IMR-90 (cell line): ENCODE data around the gene SYNE2. TPM values are rescaled to one million over a fixed set of nuclear protein-coding genes. Genes with fewer than 3 reads are reported as not detected.

Experiments used
- ATAC-seq: fragments of 200-7000 bp; cut with Tn5 transposase; 2 replicates; pipeline ENCODE4 v1.9.1; 2020; ENCODE audit warnings: low read depth, mild to moderate bottlenecking, moderate library complexity
- BruUV-seq: library from RNA; stranded (reverse); fragments of 400-500 nt; replicated peaks from 2 replicates; lab custom pipeline; 2021; lab: Mats Ljungman, UMichigan
- CTCF ChIA-PET: fragments of 300-600 bp; formaldehyde crosslinking; extraction: SDS; loops from one replicate; lab custom pipeline; 2021; ENCODE audit warnings: antibody characterized with exemption; lab: Yijun Ruan, JAX
- POLR2A ChIA-PET: fragments of 300-600 bp; sonication (Branson Sonifier 250); formaldehyde crosslinking; loops from one replicate; lab custom pipeline; 2022; ENCODE audit warnings: antibody characterized with exemption; ENCODE audit not compliant: unreplicated experiment; lab: Charles Lee
- DNase-seq: peaks from one replicate; pipeline ENCODE4 v3.0.0; 2013
- H2AFZ ChIP-seq: replicated peaks from 2 replicates; pipeline ENCODE3; 2013; ENCODE audit warnings: low read length, mild to moderate bottlenecking; ENCODE audit not compliant: poor library complexity
- H2AK5ac ChIP-seq: 2 replicates; pipeline ENCODE4 v1.6.1; 2013; ENCODE audit warnings: low read depth, low read length, inconsistent platforms
- H2AK9ac ChIP-seq: replicated peaks from 2 replicates; pipeline ENCODE3; 2013; ENCODE audit warnings: mild to moderate bottlenecking, low read depth, low read length, moderate library complexity; ENCODE audit not compliant: poor library complexity
- H2BK120ac ChIP-seq: 2 replicates; pipeline ENCODE4 v1.6.1; 2013; ENCODE audit warnings: low read depth, low read length, inconsistent platforms
- H2BK15ac ChIP-seq: 3 replicates; pipeline ENCODE4 v1.6.1; 2013; ENCODE audit warnings: low read depth, low read length, inconsistent platforms
- H2BK20ac ChIP-seq: 2 replicates; pipeline ENCODE4 v1.6.1; 2013; ENCODE audit warnings: low read depth, mild to moderate bottlenecking, inconsistent platforms, low read length, moderate library complexity
- H2BK5ac ChIP-seq: 2 replicates; pipeline ENCODE4 v1.6.1; 2013; ENCODE audit warnings: mild to moderate bottlenecking, low read depth, low read length, inconsistent platforms; ENCODE audit not compliant: poor library complexity, severe bottlenecking
- H3K14ac ChIP-seq: replicated peaks from 2 replicates; pipeline ENCODE4 v1.6.1; 2013; ENCODE audit warnings: low read depth, low read length, inconsistent platforms
- H3K18ac ChIP-seq: 2 replicates; pipeline ENCODE4 v1.6.1; 2013; ENCODE audit warnings: low read depth, low read length, control low read depth
- H3K23ac ChIP-seq: 2 replicates; pipeline ENCODE4 v1.6.1; 2013; ENCODE audit warnings: low read depth, low read length, inconsistent platforms
- H3K27ac ChIP-seq: 2 replicates; pipeline ENCODE4 v1.5.1; 2013; ENCODE audit warnings: mild to moderate bottlenecking, control low read depth, low read length; ENCODE audit not compliant: insufficient read depth
- H3K27me3 ChIP-seq: 2 replicates; pipeline ENCODE4 v1.6.1; 2013; ENCODE audit warnings: low read length; ENCODE audit not compliant: control insufficient read depth, insufficient read depth
- H3K36me3 ChIP-seq: 2 replicates; pipeline ENCODE4 v1.6.1; 2013; ENCODE audit warnings: low read length, mixed read lengths; ENCODE audit not compliant: control insufficient read depth, insufficient read depth
- H3K4ac ChIP-seq: 2 replicates; pipeline ENCODE4 v1.6.1; 2013; ENCODE audit warnings: low read depth, low read length, inconsistent platforms
- H3K4me1 ChIP-seq: 2 replicates; pipeline ENCODE4 v1.6.1; 2013; ENCODE audit warnings: low read length, mixed read lengths; ENCODE audit not compliant: control insufficient read depth, insufficient read depth
- H3K4me2 ChIP-seq: 2 replicates; pipeline ENCODE4 v1.6.1; 2013; ENCODE audit warnings: low read depth, mild to moderate bottlenecking, control low read depth, low read length, moderate library complexity
- H3K4me3 ChIP-seq: 2 replicates; pipeline ENCODE4 v1.5.1; 2013; ENCODE audit warnings: low read depth, mild to moderate bottlenecking, control low read depth, low read length, moderate library complexity; ENCODE audit not compliant: insufficient read depth
- H3K56ac ChIP-seq: 2 replicates; pipeline ENCODE4 v1.6.1; 2013; ENCODE audit warnings: low read length, inconsistent platforms; ENCODE audit not compliant: insufficient read depth; ENCODE audit errors: extremely low read depth
- H3K79me1 ChIP-seq, 2 experiments: 2 replicates each; pipeline ENCODE4 v1.6.1; 2013; ENCODE audit warnings: low read length in 2 of 2, inconsistent platforms in 1 of 2, low read depth in 1 of 2
- H3K9ac ChIP-seq: 2 replicates; pipeline ENCODE4 v1.6.1; 2013; ENCODE audit warnings: low read depth, low read length, control low read depth
- H3K9me1 ChIP-seq: 2 replicates; pipeline ENCODE4 v1.6.1; 2013; ENCODE audit warnings: low read length, inconsistent platforms; ENCODE audit not compliant: insufficient read depth
- H3K9me3 ChIP-seq: 2 replicates; pipeline ENCODE4 v1.6.1; 2013; ENCODE audit warnings: low read length; ENCODE audit not compliant: control insufficient read depth, insufficient read depth
- H4K20me1 ChIP-seq: 2 replicates; pipeline ENCODE4 v1.6.1; 2013; ENCODE audit warnings: low read length, inconsistent platforms; ENCODE audit not compliant: insufficient read depth
- H4K5ac ChIP-seq: 2 replicates; pipeline ENCODE4 v1.6.1; 2013; ENCODE audit warnings: mild to moderate bottlenecking, low read depth, low read length, control low read depth
- H4K8ac ChIP-seq, 2 experiments: 2 replicates each; pipeline ENCODE4 v1.6.1; 2013; ENCODE audit warnings: low read depth in 2 of 2, low read length in 2 of 2, control low read depth in 1 of 2, inconsistent platforms in 1 of 2
- H4K91ac ChIP-seq: 2 replicates; pipeline ENCODE4 v1.6.1; 2013; ENCODE audit warnings: low read depth, low read length, inconsistent platforms; ENCODE audit not compliant: insufficient read depth
- BHLHE40 ChIP-seq: fragments of 150-350 bp; IDR thresholded peaks from 2 replicates; pipeline ENCODE4 v1.6.1; 2016; ENCODE audit warnings: mild to moderate bottlenecking, low read depth, low read length
- CHD1 ChIP-seq: IDR thresholded peaks from 2 replicates; pipeline ENCODE4 v1.6.1; 2012; ENCODE audit warnings: low read depth, low read length, improper control_type of control experiment
- MAZ ChIP-seq: IDR thresholded peaks from 2 replicates; pipeline ENCODE4 v1.6.1; 2012; ENCODE audit warnings: low read depth, mild to moderate bottlenecking, low read length, improper control_type of control experiment, moderate library complexity, borderline replicate concordance
- MXI1 ChIP-seq: IDR thresholded peaks from 2 replicates; pipeline ENCODE4 v1.6.1; 2012; ENCODE audit warnings: low read depth, mild to moderate bottlenecking, low read length, moderate library complexity, borderline replicate concordance
- NFE2L2 ChIP-seq: fragments of 150-350 bp; IDR thresholded peaks from 2 replicates; pipeline ENCODE4 v1.6.1; 2016; ENCODE audit warnings: low read depth, mild to moderate bottlenecking, low read length
- RCOR1 ChIP-seq: IDR thresholded peaks from 2 replicates; pipeline ENCODE4 v1.6.1; 2012; ENCODE audit warnings: mild to moderate bottlenecking, low read length, improper control_type of control experiment; ENCODE audit not compliant: insufficient replicate concordance
- RFX5 ChIP-seq: IDR thresholded peaks from 2 replicates; pipeline ENCODE4 v1.8.0; 2012; ENCODE audit warnings: low read depth, mild to moderate bottlenecking, low read length, moderate library complexity
- SMC3 ChIP-seq: fragments of 150-350 bp; IDR thresholded peaks from 2 replicates; pipeline ENCODE4 v1.6.1; 2016; ENCODE audit warnings: low read depth, mild to moderate bottlenecking, antibody characterized with exemption, low read length, moderate library complexity
- USF2 ChIP-seq: fragments of 150-350 bp; IDR thresholded peaks from 2 replicates; pipeline ENCODE4 v1.6.1; 2017; ENCODE audit warnings: mild to moderate bottlenecking, antibody characterized with exemption, low read length, low read depth
- WGBS, 2 experiments: methylation state at CpG; one replicate each; pipeline versions ENCODE4 v1.1.5 to v1.1.7; 2013; ENCODE audit warnings: missing lambda C conversion rate in 2 of 2; ENCODE audit not compliant: insufficient read length in 1 of 2; ENCODE audit errors: extremely low coverage in 2 of 2; 5-methylcytosine and 5-hydroxymethylcytosine counted together
- dilution Hi-C: fragments of 300-500 bp; cut with HindIII; formaldehyde crosslinking; loops from one replicate; pipeline ENCODE4 v1.14.3; 2018; ENCODE audit warnings: low sequenced_read_pairs; ENCODE audit not compliant: unreplicated experiment
- in situ Hi-C: fragments of 300-500 bp; cut with MboI; formaldehyde crosslinking; loops from 3 replicates; pipeline ENCODE4 v1.14.3; 2019; ENCODE audit warnings: low sequenced_read_pairs, inconsistent platforms, mixed read lengths
- intact Hi-C: fragments of 100-400 bp; cut with micrococcal nuclease; formaldehyde crosslinking; loops from 2 replicates; pipeline ENCODE4 v1.10.0; 2022
- polyA plus RNA-seq, 3 experiments: library from polyadenylated mRNA; depleted of rRNA; stranded (reverse); fragments of >200 nt; gene quantifications; 2 replicates each; pipeline ENCODE4 v1.2.3, GENCODE V29; 2012; ENCODE audit warnings: low replicate concordance in 1 of 3
- total RNA-seq: library from RNA; depleted of rRNA; stranded (reverse); fragments of >200 nt; gene quantifications from 2 replicates; pipeline ENCODE4 v1.2.3, GENCODE V29; 2012

Gene SYNE2
- total and polyA plus RNA-seq, 2 of the 4 experiments (the other 2 are of a cell fraction): 5.2 to 28.9 TPM

- H2BK120ac ChIP-seq: no peak overlapping the region
- no peak overlapping the region for H3K56ac ChIP-seq
- POLR2A ChIA-PET: no interaction called here
- H3K9me3 ChIP-seq: no peaks in the 10 kb centered on the region
- H2AFZ ChIP-seq: no peak overlapping the region
- H3K27me3 ChIP-seq: no peaks in the 10 kb centered on the region
- H3K4me1 ChIP-seq: peaks cover 5% of the 10 kb centered on the region; the same call in 1 of the 2 replicates
- ATAC-seq: no peak
- H3K4me3 ChIP-seq: no peak overlapping the region
- H3K36me3 ChIP-seq: no peaks in the 10 kb centered on the region; the same call in 1 of the 2 replicates
- H4K8ac ChIP-seq: no peak overlapping the region
- H3K4ac ChIP-seq: no peak overlapping the region
- H2AK9ac ChIP-seq: no peak overlapping the region
- H3K18ac ChIP-seq: no peak overlapping the region
- in situ Hi-C loops: no loop called here
- H3K9ac ChIP-seq: no peak overlapping the region
- no peak overlapping the region for H2AK5ac ChIP-seq
- H4K91ac ChIP-seq: no peak overlapping the region
- H3K23ac ChIP-seq: no peak overlapping the region
- TF ChIP-seq BHLHE40 (no peak), RCOR1 (no peak), USF2 (no peak), RFX5 (no peak), NFE2L2 (no peak), MAZ (no peak), MXI1 (no peak), CHD1 (no peak), SMC3 (no peak)
- H4K5ac ChIP-seq: no peak overlapping the region
- H4K20me1 ChIP-seq: no peaks in the 10 kb centered on the region
- H2BK5ac ChIP-seq: no peak overlapping the region
- H2BK20ac ChIP-seq: no peak overlapping the region
- dilution Hi-C loops: no loop called here
- H3K4me2 ChIP-seq: no peak overlapping the region
- H3K79me1 ChIP-seq: no peaks in the 10 kb centered on the region
- WGBS, 2 experiments: 100% methylated on average over 1 of the region's 7 CpGs; no CpG with 5 or more reads in 1 of the 2 experiments
- BruUV-seq: no TSS peak
- intact Hi-C loops: no loop called here
- CTCF ChIA-PET: no interaction called here
- no peaks in the 10 kb centered on the region; the same call in 1 of the 2 replicates for H3K9me1 ChIP-seq
- DNase-seq: no peak
- no peak overlapping the region for H2BK15ac ChIP-seq
- no peak overlapping the region for H3K14ac ChIP-seq
- H3K27ac ChIP-seq: no peak overlapping the region
Measured at GRCh38 chr14:64201296-64201695, 348.5 kb downstream of the SYNE2 start.
